K562 (cell line): ENCODE results near the gene NEURL1. TPM values are rescaled to one million over a fixed set of nuclear protein-coding genes. Genes with fewer than 3 reads are reported as not detected.

Experiments used
- ATAC-seq: fragments of 200-7000 bp; cut with Tn5 transposase; 3 replicates; pipeline ENCODE4 v1.9.1; 2020; ENCODE audit warnings: moderate library complexity
- BruUV-seq: library from RNA; stranded (reverse); fragments of 400-500 nt; replicated peaks from 2 replicates; lab custom pipeline; 2021; lab: Mats Ljungman, UMichigan
- CTCF ChIA-PET: fragments of 300-600 bp; formaldehyde crosslinking; extraction: SDS; loops from one replicate; lab custom pipeline; 2021; ENCODE audit warnings: low intra/inter-chr PET ratio; lab: Yijun Ruan, JAX
- POLR2A ChIA-PET: fragments of 300-600, 350-650 bp; sonication (Branson Sonifier 250); formaldehyde crosslinking; extraction: SDS; loops from one replicate; lab custom pipeline; 2021; ENCODE audit warnings: antibody characterized with exemption, inconsistent platforms; lab: Yijun Ruan, JAX
- DNase-seq, 4 experiments: peaks; one replicate each; pipeline versions ENCODE4 v3.0.0 to v3.0.0-alpha.2; 2011 to 2018; ENCODE audit warnings: low spot score in 3 of 4, mixed read lengths in 3 of 4; ENCODE audit errors: extremely low read depth in 1 of 4
- FAIRE-seq: peaks from 2 replicates; lab custom pipeline; 2011; peaks lifted over from hg19 to GRCh38; lab: Jason Lieb, UNC
- H2AFZ ChIP-seq: 2 replicates; pipeline ENCODE4 v1.6.0; 2011; ENCODE audit warnings: low read depth, low read length, control low read depth, inconsistent platforms
- H3K27ac ChIP-seq: fragments of 200-600 bp; 3 replicates; pipeline ENCODE4 v1.8.0; 2011; ENCODE audit warnings: low read depth, mild to moderate bottlenecking, control low read depth, inconsistent platforms, low read length, moderate library complexity, mixed read lengths; ENCODE audit errors: extremely low read depth
- H3K27me3 ChIP-seq, 2 experiments: fragments of 300-600 bp in 1 of 2; 2 replicates in 1 of 2; 3 replicates in 1 of 2; pipeline versions ENCODE4 v1.6.0 to v1.8.0; 2011; ENCODE audit warnings: inconsistent platforms in 2 of 2, low read length in 2 of 2, mild to moderate bottlenecking in 1 of 2, mixed read lengths in 1 of 2, moderate library complexity in 1 of 2; ENCODE audit not compliant: control insufficient read depth in 2 of 2, insufficient read depth in 2 of 2
- H3K36me3 ChIP-seq: fragments of 300-600 bp; 3 replicates; pipeline ENCODE4 v1.8.0; 2011; ENCODE audit warnings: mild to moderate bottlenecking, low read length, inconsistent platforms; ENCODE audit not compliant: control insufficient read depth, insufficient read depth
- H3K4me1 ChIP-seq, 2 experiments: fragments of 200-600 bp in 1 of 2; replicated peaks in 1 of 2; 2 replicates in 1 of 2; 3 replicates in 1 of 2; pipeline versions ENCODE4 v1.5.1 to v1.8.0; 2011; ENCODE audit warnings: inconsistent platforms in 2 of 2, low read length in 2 of 2, mild to moderate bottlenecking in 1 of 2, mixed read lengths in 1 of 2, moderate library complexity in 1 of 2; ENCODE audit not compliant: control insufficient read depth in 2 of 2, insufficient read depth in 2 of 2
- H3K4me2 ChIP-seq: 2 replicates; pipeline ENCODE4 v1.6.1; 2011; ENCODE audit warnings: low read length, control low read depth, inconsistent platforms, mixed read lengths; ENCODE audit not compliant: insufficient read depth
- H3K4me3 ChIP-seq: fragments of 200-600 bp; sonication (generic), shearing (Covaris generic); 2 replicates; pipeline ENCODE4 v1.5.1; 2016; ENCODE audit warnings: control low read depth, inconsistent platforms
- H3K79me2 ChIP-seq: fragments of 200-600 bp; 3 replicates; pipeline ENCODE4 v1.8.0; 2011; ENCODE audit warnings: low read length, inconsistent platforms; ENCODE audit not compliant: control insufficient read depth, insufficient read depth
- H3K9ac ChIP-seq, 2 experiments: 2 replicates each; pipeline versions ENCODE4 v1.6.0 to v1.6.1; 2011; ENCODE audit warnings: low read depth in 2 of 2, low read length in 2 of 2, control low read depth in 1 of 2, inconsistent platforms in 1 of 2, mild to moderate bottlenecking in 1 of 2, mixed read lengths in 1 of 2; ENCODE audit not compliant: insufficient read depth in 1 of 2
- H3K9me1 ChIP-seq: one replicate; pipeline ENCODE4 v1.6.0; 2011; ENCODE audit warnings: inconsistent platforms, mild to moderate bottlenecking, low read length, moderate library complexity; ENCODE audit not compliant: control insufficient read depth, insufficient read depth
- H3K9me3 ChIP-seq: replicated peaks from 2 replicates; pipeline ENCODE4 v1.5.1; 2011; ENCODE audit warnings: low read depth, low read length, inconsistent platforms; ENCODE audit not compliant: control insufficient read depth, insufficient read depth
- H4K20me1 ChIP-seq: replicated peaks from 2 replicates; pipeline ENCODE4 v1.6.1; 2011; ENCODE audit warnings: low read length, inconsistent platforms, mixed read lengths; ENCODE audit not compliant: control insufficient read depth, insufficient read depth
- ARID1B ChIP-seq: fragments of 450-650 bp; IDR thresholded peaks from 2 replicates; pipeline ENCODE4 v1.6.1; 2016; ENCODE audit warnings: antibody characterized with exemption, mild to moderate bottlenecking, inconsistent platforms
- C11orf30 ChIP-seq: fragments of 450-650 bp; IDR thresholded peaks from 2 replicates; pipeline ENCODE4 v1.6.1; 2016; ENCODE audit warnings: low read depth, mild to moderate bottlenecking
- CREM ChIP-seq: IDR thresholded peaks from 2 replicates; pipeline ENCODE4 v1.6.1; 2014; ENCODE audit warnings: antibody characterized with exemption, low read depth
- ELK1 ChIP-seq: sonication (generic); formaldehyde crosslinking; IDR thresholded peaks from 2 replicates; pipeline ENCODE4 v1.8.1; 2022; ENCODE audit warnings: missing genetic modification reagents
- ERF ChIP-seq: fragments of 450-650 bp; formaldehyde crosslinking; IDR thresholded peaks from 2 replicates; pipeline ENCODE4 v1.4.0; 2020; ENCODE audit warnings: mild to moderate bottlenecking, mixed read lengths
- KLF10 ChIP-seq: fragments of 250-450 bp; sonication (Bioruptor Pico); IDR thresholded peaks from 2 replicates; pipeline ENCODE4 v1.6.1; 2021; ENCODE audit warnings: matching md5 sums
- NCOR1 ChIP-seq: fragments of 450-650 bp; IDR thresholded peaks from 2 replicates; pipeline ENCODE4 v1.6.1; 2016; ENCODE audit warnings: mild to moderate bottlenecking, moderate library complexity
- PCBP2 ChIP-seq: fragments of 200-400 bp; formaldehyde crosslinking; IDR thresholded peaks from 2 replicates; pipeline ENCODE4 v1.6.1; 2018; ENCODE audit warnings: low read length, low read depth, mild to moderate bottlenecking, moderate library complexity; ENCODE audit not compliant: poor library complexity, severe bottlenecking
- RBM15 ChIP-seq: fragments of 200-400 bp; formaldehyde crosslinking; IDR thresholded peaks from 2 replicates; pipeline ENCODE4 v1.6.1; 2018; ENCODE audit warnings: mild to moderate bottlenecking, low read length, moderate library complexity; ENCODE audit not compliant: insufficient read depth
- SAFB2 ChIP-seq: fragments of 200-400 bp; formaldehyde crosslinking; IDR thresholded peaks from 2 replicates; pipeline ENCODE4 v1.6.1; 2018; ENCODE audit warnings: borderline replicate concordance, low read length, low read depth, moderate library complexity; ENCODE audit not compliant: severe bottlenecking
- SLC30A9 ChIP-seq: fragments of 250-450 bp; sonication (Bioruptor Pico); IDR thresholded peaks from 2 replicates; pipeline ENCODE4 v1.8.0; 2022; ENCODE audit warnings: mild to moderate bottlenecking, moderate library complexity
- TGIF2 ChIP-seq: sonication (generic); formaldehyde crosslinking; IDR thresholded peaks from 2 replicates; pipeline ENCODE4 v1.8.1; 2022; ENCODE audit warnings: mild to moderate bottlenecking, missing genetic modification reagents, moderate library complexity
- ZFP1 ChIP-seq: fragments of 450-650 bp; formaldehyde crosslinking; IDR thresholded peaks from 2 replicates; pipeline ENCODE4 v1.4.0; 2020; ENCODE audit warnings: mild to moderate bottlenecking, mixed read lengths
- ZNF561 ChIP-seq: fragments of 450-650 bp; formaldehyde crosslinking; conservative IDR thresholded peaks from 2 replicates; pipeline ENCODE4 v1.4.0; 2020; ENCODE audit warnings: mild to moderate bottlenecking, moderate library complexity
- WGBS: fragments of 100-300 bp; shearing (Covaris generic); methylation state at CpG from one replicate; pipeline ENCODE4 v1.1.6; 2016; ENCODE audit warnings: low coverage, mixed read lengths; ENCODE audit not compliant: insufficient coverage; ENCODE audit errors: missing lambda C conversion rate; 5-methylcytosine and 5-hydroxymethylcytosine counted together
- in situ Hi-C: fragments of 300-500 bp; cut with MboI; formaldehyde crosslinking; loops from 4 replicates; pipeline ENCODE4 v1.15.0; 2018; ENCODE audit warnings: inconsistent platforms, mixed read lengths
- intact Hi-C: fragments of 100-400 bp; cut with micrococcal nuclease; formaldehyde crosslinking; loops from 2 replicates; pipeline ENCODE4 v1.14.2; 2022
- polyA plus RNA-seq, 8 experiments: library from polyadenylated mRNA; depleted of rRNA in 4 of 8; stranded (reverse) in 5 of 8; unstranded in 3 of 8; fragments of >200 nt; fragmentation: Nextera tagmentation in 2 of 8; fragmentation: Illumina TruSeq in 1 of 8; extraction: Ambion mirVana in 2 of 8; extraction: Trizol in 1 of 8; gene quantifications; 2 replicates each; pipeline versions ENCODE4 v1.2.1 to v1.2.3, GENCODE V29; 2011 to 2014; ENCODE audit warnings: inconsistent platforms in 1 of 8, missing spikeins in 1 of 8
- total RNA-seq, 7 experiments: library from RNA; depleted of rRNA in 6 of 7; stranded (reverse); fragments of >200 nt in 6 of 7; fragmentation: Illumina TruSeq in 2 of 7; extraction: Trizol in 2 of 7; gene quantifications; 2 replicates each; pipeline versions ENCODE4 v1.2.1 to v1.2.3, GENCODE V29; 2011 to 2021; ENCODE audit warnings: low replicate concordance in 1 of 7

The NEURL1 gene
- total and polyA plus RNA-seq, 9 of the 15 experiments (the other 6 are each of a cell fraction or from before 2014, with no cell fraction given): 0.01 to 0.45 (median 0.16) TPM; not detected in 5

GRCh38 chr10:103546401-103546800 lies 52.9 kb downstream of the NEURL1 start:
- in situ Hi-C loops: no loop called here
- ATAC-seq (no peak), DNase-seq (no peak), FAIRE-seq (no peak)
- peaks cover 0 to 5% of the 10 kb centered on the region in 2 experiments; a peak in 2 of 5 replicates for H3K4me1 ChIP-seq
- intact Hi-C loops: no loop called here
- H3K9me1 ChIP-seq: no peaks in the 10 kb centered on the region
- no TSS peak for BruUV-seq
- WGBS: no CpG with 5 or more reads among the region's 1 CpG
- H3K9ac ChIP-seq: no peak overlapping the region
- ChIA-PET CTCF (no interaction called here), POLR2A (interaction anchor here (0.6 to 0.7 kb wide), 2 partner anchors 77 to 132 kb away, joined by 3 read pairs; no protein-coding TSS in a partner anchor)
- H3K27me3 ChIP-seq: peaks cover 0 to 33% of the 10 kb centered on the region in 2 experiments; a peak in 2 of 5 replicates
- H3K27ac ChIP-seq: no peak overlapping the region
- no peak overlapping the region for H3K4me3 ChIP-seq
- H3K4me2 ChIP-seq: no peak overlapping the region
- no peak for TF ChIP-seq NCOR1
- no peak for TF ChIP-seq RBM15
- no peak for TF ChIP-seq KLF10 (CRISPR knock-in tag)
- TF ChIP-seq TGIF2 (CRISPR knock-in tag): no peak
- no peak for TF ChIP-seq ZNF561 (CRISPR knock-in tag)
- no peak for TF ChIP-seq ZFP1 (CRISPR knock-in tag)
- no peak for TF ChIP-seq SAFB2
- TF ChIP-seq ERF: no peak
- TF ChIP-seq ARID1B: no peak
- TF ChIP-seq SLC30A9 (CRISPR knock-in tag): no peak
- TF ChIP-seq CREM: no peak
- no peak for TF ChIP-seq ELK1 (CRISPR knock-in tag)
- TF ChIP-seq C11orf30: no peak
- TF ChIP-seq PCBP2: no peak
- no peak overlapping the region for H2AFZ ChIP-seq
- no peaks in the 10 kb centered on the region for H3K79me2 ChIP-seq
- no peaks in the 10 kb centered on the region for H3K36me3 ChIP-seq
- no peaks in the 10 kb centered on the region for H3K9me3 ChIP-seq
- no peaks in the 10 kb centered on the region for H4K20me1 ChIP-seq
